Esophagus squamous epithelium (tissue), 5 donors: ENCODE data around the gene ZFYVE28. TPM values are rescaled to one million over a fixed set of nuclear protein-coding genes. Genes with fewer than 3 reads are reported as not detected.

Source experiments
- DNase-seq: peaks from one replicate; lab custom pipeline; 2025; lab: John Stamatoyannopoulos, UW
- H3K27ac ChIP-seq, 4 donors: fragments of 200-600 bp; sonication (generic); one replicate each; pipeline ENCODE4 v1.5.1; 2016 to 2019; ENCODE audit warnings: mild to moderate bottlenecking in 1 of 4
- H3K27me3 ChIP-seq, 4 donors: fragments of 200-600 bp; sonication (generic); 1 replicate in 3 of 4; 2 replicates in 1 of 4; pipeline versions ENCODE4 v1.5.1 to v1.6.0; 2017 to 2021; ENCODE audit warnings: antibody characterized with exemption in 1 of 4
- H3K36me3 ChIP-seq, 3 donors: fragments of 200-600 bp; sonication (generic); one replicate each; pipeline ENCODE4 v1.5.1; 2016 to 2019
- H3K4me1 ChIP-seq, 3 donors: fragments of 200-600 bp; sonication (generic); one replicate each; pipeline ENCODE4 v1.5.1; 2017 to 2019
- H3K4me3 ChIP-seq, 4 donors: fragments of 200-600 bp; sonication (generic); 1 replicate in 3 of 4; 2 replicates in 1 of 4; pipeline ENCODE4 v1.5.1; 2016 to 2019; ENCODE audit warnings: mild to moderate bottlenecking in 2 of 4, moderate library complexity in 1 of 4
- H3K9me3 ChIP-seq, 3 donors: fragments of 200-600 bp; sonication (generic); one replicate each; pipeline ENCODE4 v1.5.1; 2016 to 2019
- POLR2A ChIP-seq, 4 donors: fragments of 450-650 bp; IDR thresholded peaks; one replicate each; pipeline ENCODE4 v1.6.1; 2017; ENCODE audit warnings: antibody characterized with exemption in 4 of 4, mild to moderate bottlenecking in 4 of 4, moderate library complexity in 3 of 4
- WGBS, 2 donors: methylation state at CpG; one replicate each; pipeline ENCODE4 v1.1.5; 2018; 5-methylcytosine and 5-hydroxymethylcytosine counted together
- intact Hi-C: fragments of 100-400 bp; cut with DNase I; formaldehyde crosslinking; loops from one replicate; pipeline ENCODE4 v1.15.0; 2022
- total RNA-seq, 4 donors: library from RNA; depleted of rRNA; stranded (reverse); fragments of >200 nt; gene quantifications; one replicate each; pipeline ENCODE4 v1.1.0, GENCODE V29; 2016
- TF ChIP-seq, protein P1 (sequence below), 6 experiments: fragments of 450-650 bp in 4 of 6; fragments of 200-600 bp in 2 of 6; sonication (generic) in 2 of 6; IDR thresholded peaks; one replicate each; pipeline ENCODE4 v1.5.1; 2016 to 2019; ENCODE audit warnings: antibody characterized with exemption in 6 of 6, mild to moderate bottlenecking in 4 of 6, moderate library complexity in 4 of 6
- donor health status: DM: yes; HTN: yes; CAD: no.

ZFYVE28 gene
- total RNA-seq, 4 donors from 2014 or later, result 5.1 to 8.5 (median 8.2) TPM

DNA sequence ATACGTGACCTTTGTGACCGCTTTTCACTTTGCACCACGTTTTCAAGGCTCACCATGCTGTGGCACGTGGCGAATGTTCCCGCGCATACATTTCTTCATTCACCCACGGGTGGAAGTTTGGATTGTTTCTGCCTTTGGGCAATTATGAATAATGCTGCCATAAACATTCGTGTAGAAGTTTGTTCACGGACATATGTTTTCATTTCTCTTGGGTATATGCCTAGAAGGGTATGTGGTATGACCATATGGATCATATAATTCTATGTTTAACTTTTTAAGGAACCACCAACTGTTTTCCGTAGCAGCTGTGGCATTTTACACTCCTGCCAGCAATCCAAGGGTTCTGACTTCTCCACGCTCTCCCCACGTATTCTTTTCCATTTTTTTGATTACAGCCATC lies 95.6 kb downstream of the ZFYVE28 start:
- peaks cover 0 to 11% (median 4%) of the 10 kb centered on the region in 3 donors for H3K9me3 ChIP-seq
- no peak overlapping the region for H3K4me3 ChIP-seq
- intact Hi-C loops, result no loop called here
- H3K4me1 ChIP-seq, result no peaks in the 10 kb centered on the region
- TF ChIP-seq, protein P1, sequence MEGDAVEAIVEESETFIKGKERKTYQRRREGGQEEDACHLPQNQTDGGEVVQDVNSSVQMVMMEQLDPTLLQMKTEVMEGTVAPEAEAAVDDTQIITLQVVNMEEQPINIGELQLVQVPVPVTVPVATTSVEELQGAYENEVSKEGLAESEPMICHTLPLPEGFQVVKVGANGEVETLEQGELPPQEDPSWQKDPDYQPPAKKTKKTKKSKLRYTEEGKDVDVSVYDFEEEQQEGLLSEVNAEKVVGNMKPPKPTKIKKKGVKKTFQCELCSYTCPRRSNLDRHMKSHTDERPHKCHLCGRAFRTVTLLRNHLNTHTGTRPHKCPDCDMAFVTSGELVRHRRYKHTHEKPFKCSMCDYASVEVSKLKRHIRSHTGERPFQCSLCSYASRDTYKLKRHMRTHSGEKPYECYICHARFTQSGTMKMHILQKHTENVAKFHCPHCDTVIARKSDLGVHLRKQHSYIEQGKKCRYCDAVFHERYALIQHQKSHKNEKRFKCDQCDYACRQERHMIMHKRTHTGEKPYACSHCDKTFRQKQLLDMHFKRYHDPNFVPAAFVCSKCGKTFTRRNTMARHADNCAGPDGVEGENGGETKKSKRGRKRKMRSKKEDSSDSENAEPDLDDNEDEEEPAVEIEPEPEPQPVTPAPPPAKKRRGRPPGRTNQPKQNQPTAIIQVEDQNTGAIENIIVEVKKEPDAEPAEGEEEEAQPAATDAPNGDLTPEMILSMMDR (IDR thresholded peaks at IDR 0.05), result no peak
- TF ChIP-seq POLR2A (IDR thresholded peaks at IDR 0.05), result no peak
- no peaks in the 10 kb centered on the region for H3K36me3 ChIP-seq
- WGBS, 2 donors, result 72 to 73% methylated on average over 13 of the region's 13 CpGs
- no peak for DNase-seq
- no peaks in the 10 kb centered on the region for H3K27me3 ChIP-seq
- H3K27ac ChIP-seq, result no peak overlapping the region

DNA sequence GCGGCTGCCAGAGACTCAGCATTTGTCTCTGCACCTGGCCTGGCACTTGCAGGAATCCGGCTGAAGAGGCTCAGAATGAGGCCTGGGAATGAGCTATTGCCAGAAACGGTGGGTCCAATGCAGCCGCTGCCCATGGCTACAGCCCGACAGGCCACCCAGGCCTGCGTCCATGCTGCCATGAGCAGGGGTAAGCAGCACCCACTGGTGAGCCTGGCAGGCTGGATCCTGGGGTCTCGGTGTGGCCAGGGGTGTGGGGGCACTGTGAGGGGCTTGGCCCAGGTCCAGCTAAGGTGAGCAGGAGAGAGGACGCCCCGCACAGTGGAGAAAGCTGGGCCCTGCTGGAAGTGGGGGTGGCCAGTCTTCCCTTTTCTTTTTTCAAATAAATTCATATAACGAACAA lies 96.2 kb downstream of the ZFYVE28 start:
- no peak overlapping the region for H3K27ac ChIP-seq
- H3K36me3 ChIP-seq, result no peaks in the 10 kb centered on the region
- no peak for TF ChIP-seq POLR2A (IDR thresholded peaks at IDR 0.05)
- TF ChIP-seq, protein P1 (IDR thresholded peaks at IDR 0.05), result no peak
- 86 to 90% methylated on average over 8 of the region's 10 CpGs for WGBS, 2 donors
- H3K9me3 ChIP-seq, result peaks cover 0 to 7% (median 0%) of the 10 kb centered on the region in 3 donors
- H3K27me3 ChIP-seq, result no peaks in the 10 kb centered on the region
- H3K4me3 ChIP-seq, result no peak overlapping the region
- H3K4me1 ChIP-seq, result no peaks in the 10 kb centered on the region
- intact Hi-C loops, result no loop called here
- no peak for DNase-seq

DNA sequence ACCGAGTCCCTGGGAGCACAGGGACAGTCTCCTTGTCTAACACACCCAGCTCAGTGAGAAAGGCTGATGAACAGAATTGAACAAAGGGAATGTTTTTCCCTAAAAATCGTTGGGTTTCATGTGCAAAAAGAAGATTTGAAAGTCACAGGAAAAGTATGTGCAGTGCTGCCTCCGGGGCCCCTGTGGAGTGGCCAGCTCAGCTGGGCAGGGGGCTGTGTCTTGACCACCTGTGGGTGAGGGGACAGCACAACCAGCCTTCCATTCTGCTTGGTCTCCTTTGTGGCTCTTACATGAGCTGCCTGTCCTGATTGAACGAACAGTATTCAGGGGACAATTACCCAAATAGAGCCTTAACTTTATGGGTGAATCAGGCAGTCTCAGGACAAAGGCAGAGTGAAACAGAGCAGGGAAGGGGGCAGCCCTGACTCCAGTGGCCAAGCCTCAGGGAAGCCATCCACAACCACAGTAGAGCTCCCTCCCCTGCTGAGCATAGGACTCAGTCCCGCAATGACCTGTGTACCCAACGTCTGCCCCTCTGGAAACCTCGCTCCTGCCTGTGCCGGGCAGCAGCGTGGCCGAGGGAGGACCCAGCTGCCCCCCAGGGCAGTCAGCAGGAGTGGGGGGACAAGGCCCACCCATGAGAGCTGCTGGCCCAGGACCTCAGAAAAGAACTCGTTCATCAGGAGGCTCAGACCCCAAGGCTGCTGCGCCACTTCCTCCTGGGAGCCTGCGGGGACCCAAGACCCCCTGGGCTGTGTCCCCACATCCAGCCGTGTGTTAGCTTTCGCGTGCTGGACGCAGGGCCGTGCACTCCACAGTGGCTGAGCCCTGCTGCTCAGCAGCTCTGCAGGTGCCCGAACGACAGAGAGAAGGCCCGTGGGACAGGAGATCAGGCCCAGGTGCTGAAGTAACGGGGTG lies 96.9 kb downstream of the ZFYVE28 start:
- Histone ChIP-seq H3K27ac (no peak overlapping the region), H3K9me3 (peaks cover 0 to under 1% (median 0%) of the 10 kb centered on the region in 3 donors), H3K4me1 (no peaks in the 10 kb centered on the region), H3K27me3 (no peaks in the 10 kb centered on the region), H3K4me3 (no peak overlapping the region), H3K36me3 (no peaks in the 10 kb centered on the region)
- no peak for DNase-seq
- intact Hi-C loops, result no loop called here
- TF ChIP-seq POLR2A (IDR thresholded peaks at IDR 0.05), result no peak
- TF ChIP-seq, protein P1 (IDR thresholded peaks at IDR 0.05), result no peak
- WGBS, 2 donors, result 54 to 66% methylated on average over 3 to 4 of the region's 22 CpGs

DNA sequence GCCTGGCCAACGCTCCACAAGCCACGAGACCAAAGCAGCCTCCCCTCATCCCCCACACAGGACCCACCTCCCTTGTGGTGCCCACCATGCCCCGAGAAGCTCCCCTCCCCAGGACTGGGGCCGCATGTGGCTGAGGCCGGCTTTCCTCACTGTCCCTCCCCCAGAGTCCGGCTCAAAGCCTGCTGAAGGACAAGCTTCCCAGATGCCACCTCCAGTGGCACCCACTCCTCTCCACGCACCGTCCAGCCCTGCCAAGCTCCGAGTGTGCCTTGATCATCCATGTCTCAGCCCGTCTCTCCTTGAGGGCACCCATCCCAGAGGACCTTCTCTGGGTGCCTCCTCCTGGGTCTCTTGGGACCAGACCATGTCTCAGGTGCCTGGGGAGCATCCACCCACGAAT lies 97.7 kb downstream of the ZFYVE28 start:
- Histone ChIP-seq H3K27ac (no peak overlapping the region), H3K4me1 (no peaks in the 10 kb centered on the region), H3K27me3 (no peaks in the 10 kb centered on the region), H3K9me3 (no peaks in the 10 kb centered on the region), H3K4me3 (no peak overlapping the region), H3K36me3 (no peaks in the 10 kb centered on the region)
- TF ChIP-seq POLR2A (IDR thresholded peaks at IDR 0.05), result no peak
- TF ChIP-seq, protein P1 (IDR thresholded peaks at IDR 0.05), result no peak
- intact Hi-C loops, result no loop called here
- DNase-seq, result no peak
- WGBS, 2 donors, result 80 to 82% methylated on average over 8 to 9 of the region's 11 CpGs

DNA sequence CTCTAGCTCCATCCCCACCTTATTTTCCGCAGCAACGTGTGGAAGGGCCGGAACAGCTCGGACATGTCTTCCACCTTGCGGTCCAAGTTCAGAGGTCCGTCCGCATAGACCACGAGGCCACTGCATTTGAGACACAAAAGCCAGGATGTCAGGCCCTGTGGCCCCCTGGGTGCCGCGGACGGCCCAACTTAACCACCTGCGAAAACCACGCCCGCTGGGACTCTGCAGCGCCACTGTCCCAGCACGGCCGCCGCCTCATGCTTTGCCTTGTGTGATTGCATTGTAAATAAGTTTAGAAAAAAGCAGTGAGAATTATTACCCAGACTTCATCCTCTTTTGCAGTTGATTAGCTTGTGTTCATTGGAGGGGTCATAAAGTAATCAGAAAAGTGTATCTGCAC lies 98.3 kb downstream of the ZFYVE28 start:
- no peak overlapping the region for H3K27ac ChIP-seq
- no peak for DNase-seq
- WGBS, 2 donors, result 91 to 96% methylated on average over 10 of the region's 18 CpGs

More for the DNA sequence above, 98.3 kb downstream of the ZFYVE28 start:
- Histone ChIP-seq H3K36me3 (no peaks in the 10 kb centered on the region), H3K27me3 (no peaks in the 10 kb centered on the region), H3K4me1 (no peaks in the 10 kb centered on the region), H3K9me3 (no peaks in the 10 kb centered on the region), H3K4me3 (no peak overlapping the region)
- intact Hi-C loops, result no loop called here
- TF ChIP-seq, protein P1 (IDR thresholded peaks at IDR 0.05), result no peak
- TF ChIP-seq POLR2A (IDR thresholded peaks at IDR 0.05), result no peak
